Nephron progenitor cell (in vitro differentiated cells): ENCODE results near the gene ENTPD8.

ENCODE experiments used
- DNase-seq: peaks from one replicate; pipeline ENCODE4 v3.0.0; 2021
- H3K27ac Mint-ChIP-seq: 2 replicates; pipeline ENCODE4 v1.8.0; 2021; ENCODE audit warnings: mild to moderate bottlenecking, moderate library complexity, mixed read lengths
- H3K27me3 Mint-ChIP-seq: 2 replicates; pipeline ENCODE4 v1.8.0; 2021; ENCODE audit warnings: mild to moderate bottlenecking, low read depth, mixed read lengths; ENCODE audit not compliant: poor library complexity
- H3K36me3 Mint-ChIP-seq: 2 replicates; pipeline ENCODE4 v1.8.0; 2021; ENCODE audit warnings: low read depth, mixed read lengths
- H3K4me1 Mint-ChIP-seq: 2 replicates; pipeline ENCODE4 v1.8.0; 2021; ENCODE audit warnings: mixed read lengths
- H3K4me3 Mint-ChIP-seq: 2 replicates; pipeline ENCODE4 v1.8.0; 2021; ENCODE audit warnings: mild to moderate bottlenecking, moderate library complexity, mixed read lengths
- H3K9me3 Mint-ChIP-seq: 2 replicates; pipeline ENCODE4 v1.8.0; 2021; ENCODE audit warnings: mild to moderate bottlenecking, moderate library complexity, mixed read lengths
- CTCF ChIP-seq: fragments of 200-600 bp; sonication (generic); IDR thresholded peaks from 2 replicates; pipeline ENCODE4 v1.5.0; 2021; ENCODE audit warnings: antibody characterized with exemption

Gene ENTPD8

GRCh38 chr9:137480686-137481683 is 39.8 kb upstream of the ENTPD8 start:
- H3K4me3 Mint-ChIP-seq = no peak overlapping the region
- peaks cover 3% of the 10 kb centered on the region for H3K36me3 Mint-ChIP-seq
- H3K9me3 Mint-ChIP-seq = peaks cover 6% of the 10 kb centered on the region
- peaks cover 8% of the 10 kb centered on the region for H3K4me1 Mint-ChIP-seq
- no peak for TF ChIP-seq CTCF
- DNase-seq = no peak
- no peaks in the 10 kb centered on the region for H3K27me3 Mint-ChIP-seq
- H3K27ac Mint-ChIP-seq = no peak overlapping the region

- TF ChIP-seq CTCF = no peak
- H3K36me3 Mint-ChIP-seq = peaks cover 8% of the 10 kb centered on the region
- H3K4me1 Mint-ChIP-seq = peaks cover 8% of the 10 kb centered on the region
- DNase-seq = no peak
- H3K27me3 Mint-ChIP-seq = no peaks in the 10 kb centered on the region
- no peak overlapping the region for H3K27ac Mint-ChIP-seq
- H3K9me3 Mint-ChIP-seq = peaks cover 14% of the 10 kb centered on the region
- H3K4me3 Mint-ChIP-seq = no peak overlapping the region
Observed at GRCh38 chr9:137479892-137480685, 38.9 kb upstream of the ENTPD8 start.

GRCh38 chr9:137478962-137479861 is 38.1 kb upstream of the ENTPD8 start:
- TF ChIP-seq CTCF = no peak
- Mint-ChIP-seq H3K4me3 (no peak overlapping the region), H3K27me3 (no peaks in the 10 kb centered on the region), H3K9me3 (peaks cover 23% of the 10 kb centered on the region), H3K27ac (no peak overlapping the region), H3K4me1 (peaks cover 8% of the 10 kb centered on the region), H3K36me3 (peaks cover 12% of the 10 kb centered on the region)
- no peak for DNase-seq

- no peak for TF ChIP-seq CTCF
- peaks cover under 1% of the 10 kb centered on the region for H3K27me3 Mint-ChIP-seq
- no peak overlapping the region for H3K27ac Mint-ChIP-seq
- DNase-seq = no peak
- peaks cover 29% of the 10 kb centered on the region for H3K9me3 Mint-ChIP-seq
- peaks cover 8% of the 10 kb centered on the region for H3K4me1 Mint-ChIP-seq
- no peak overlapping the region for H3K4me3 Mint-ChIP-seq
- peaks cover 16% of the 10 kb centered on the region for H3K36me3 Mint-ChIP-seq
Observed at GRCh38 chr9:137478613-137478961, 37.4 kb upstream of the ENTPD8 start.

- no peak for TF ChIP-seq CTCF
- Mint-ChIP-seq H3K36me3 (peaks cover 21% of the 10 kb centered on the region), H3K4me3 (no peak overlapping the region), H3K27me3 (peaks cover 5% of the 10 kb centered on the region), H3K9me3 (peaks cover 35% of the 10 kb centered on the region), H3K4me1 (peaks cover 8% of the 10 kb centered on the region), H3K27ac (no peak overlapping the region)
- no peak for DNase-seq
Observed at GRCh38 chr9:137477778-137478612, 36.8 kb upstream of the ENTPD8 start.
